ENCODE data around the gene CAMK1D.

Gene CAMK1D

GRCh38 chr10:12657489-12657888 lies 308.1 kb downstream of the CAMK1D start:
- DNase-seq (ENCODE audit: low read depth) = no peak

GRCh38 chr10:12658526-12658925 lies 309.2 kb downstream of the CAMK1D start:
- DNase-seq (ENCODE audit: low read depth) = no peak

GRCh38 chr10:12659706-12660105 lies 310.4 kb downstream of the CAMK1D start:
- no peak for DNase-seq (ENCODE audit: low read depth)

GRCh38 chr10:12660812-12661211 lies 311.5 kb downstream of the CAMK1D start:
- no peak for DNase-seq (ENCODE audit: low read depth)

GRCh38 chr10:12661671-12662070 lies 312.3 kb downstream of the CAMK1D start:
- no peak for DNase-seq (ENCODE audit: low read depth)

- DNase-seq (ENCODE audit: low read depth) = no peak
Measured at GRCh38 chr10:12663863-12664262, 314.5 kb downstream of the CAMK1D start.

- no peak for DNase-seq (ENCODE audit: low read depth)
Measured at GRCh38 chr10:12665501-12665900, 316.2 kb downstream of the CAMK1D start.

- no peak for DNase-seq (ENCODE audit: low read depth)
Measured at GRCh38 chr10:12667052-12667451, 317.7 kb downstream of the CAMK1D start.

- no peak for DNase-seq (ENCODE audit: low read depth)
Measured at GRCh38 chr10:12668634-12669033, 319.3 kb downstream of the CAMK1D start.

GRCh38 chr10:12670004-12670403 lies 320.7 kb downstream of the CAMK1D start:
- no peak for DNase-seq (ENCODE audit: low read depth)

- DNase-seq (ENCODE audit: low read depth) = no peak
Measured at GRCh38 chr10:12675186-12675585, 325.8 kb downstream of the CAMK1D start.

- DNase-seq (ENCODE audit: low read depth) = no peak
Measured at GRCh38 chr10:12679636-12680035, 330.3 kb downstream of the CAMK1D start.

GRCh38 chr10:12681252-12681651 lies 331.9 kb downstream of the CAMK1D start:
- no peak for DNase-seq (ENCODE audit: low read depth)

GRCh38 chr10:12684784-12685183 lies 335.4 kb downstream of the CAMK1D start:
- no peak for DNase-seq (ENCODE audit: low read depth)

- no peak for DNase-seq (ENCODE audit: low read depth)
Measured at GRCh38 chr10:12685261-12686058, 336.1 kb downstream of the CAMK1D start.

- DNase-seq (ENCODE audit: low read depth) = no peak
Measured at GRCh38 chr10:12687996-12688395, 338.6 kb downstream of the CAMK1D start.

GRCh38 chr10:12689893-12690292 lies 340.5 kb downstream of the CAMK1D start:
- no peak for DNase-seq (ENCODE audit: low read depth)

GRCh38 chr10:12690525-12691126 lies 341.3 kb downstream of the CAMK1D start:
- no peak for DNase-seq (ENCODE audit: low read depth)

GRCh38 chr10:12691596-12691995 lies 342.2 kb downstream of the CAMK1D start:
- no peak for DNase-seq (ENCODE audit: low read depth)

- DNase-seq (ENCODE audit: low read depth) = no peak
Measured at GRCh38 chr10:12697764-12698163, 348.4 kb downstream of the CAMK1D start.

GRCh38 chr10:12699258-12699700 lies 349.9 kb downstream of the CAMK1D start:
- no peak for DNase-seq (ENCODE audit: low read depth)

- DNase-seq (ENCODE audit: low read depth) = no peak
Measured at GRCh38 chr10:12699781-12700556, 350.6 kb downstream of the CAMK1D start.

GRCh38 chr10:12700557-12700874 lies 351.2 kb downstream of the CAMK1D start:
- no peak for DNase-seq (ENCODE audit: low read depth)

Measured in EH (cell line).